CD14-positive monocyte (primary cell): ENCODE results near the gene HHIP. TPM values are rescaled to one million over a fixed set of nuclear protein-coding genes. Genes with fewer than 3 reads are reported as not detected.

Experiments used
- DNase-seq, 3 donors: peaks; one replicate each; pipeline ENCODE4 v3.0.0-alpha.2; 2011 to 2022
- H2AFZ ChIP-seq: 2 replicates; pipeline ENCODE4 v1.6.0; 2012; ENCODE audit warnings: mild to moderate bottlenecking, low read depth, low read length, inconsistent platforms; ENCODE audit not compliant: insufficient read depth, poor library complexity, severe bottlenecking
- H3K27ac ChIP-seq, 2 donors: 1 replicate in 1 of 2; 2 replicates in 1 of 2; pipeline ENCODE4 v1.5.1; 2012 to 2013; ENCODE audit warnings: low read length in 2 of 2, control low read depth in 1 of 2, inconsistent platforms in 1 of 2, low read depth in 1 of 2, mild to moderate bottlenecking in 1 of 2
- H3K27me3 ChIP-seq, 2 donors: one replicate each; pipeline versions ENCODE4 v1.6.0 to v1.6.1; 2011 to 2013; ENCODE audit warnings: low read length in 2 of 2; ENCODE audit not compliant: control insufficient read depth in 2 of 2, insufficient read depth in 2 of 2
- H3K36me3 ChIP-seq, 2 donors: replicated peaks in 1 of 2; 1 replicate in 1 of 2; 2 replicates in 1 of 2; pipeline versions ENCODE4 v1.5.1 to v1.6.1; 2012 to 2013; ENCODE audit warnings: low read length in 2 of 2, control low read depth in 1 of 2, inconsistent platforms in 1 of 2, mild to moderate bottlenecking in 1 of 2; ENCODE audit not compliant: insufficient read depth in 2 of 2, control insufficient read depth in 1 of 2
- H3K4me1 ChIP-seq, 2 donors: 1 replicate in 1 of 2; 2 replicates in 1 of 2; pipeline versions ENCODE4 v1.5.1 to v1.6.1; 2012 to 2013; ENCODE audit warnings: low read length in 2 of 2, control low read depth in 1 of 2, inconsistent platforms in 1 of 2, mild to moderate bottlenecking in 1 of 2, moderate library complexity in 1 of 2; ENCODE audit not compliant: insufficient read depth in 2 of 2, control insufficient read depth in 1 of 2
- H3K4me2 ChIP-seq: replicated peaks from 2 replicates; pipeline ENCODE3; 2012; ENCODE audit warnings: low read length, moderate library complexity, mild to moderate bottlenecking; ENCODE audit not compliant: poor library complexity, severe bottlenecking; ENCODE audit errors: extremely low read depth
- H3K4me3 ChIP-seq, 3 experiments: fragments of 200-600 bp in 1 of 3; sonication (generic) in 1 of 3; replicated peaks in 1 of 3; 1 replicate in 2 of 3; 2 replicates in 1 of 3; pipeline ENCODE4 v1.5.1; 2011 to 2013; ENCODE audit warnings: low read length in 3 of 3, mild to moderate bottlenecking in 3 of 3, control low read depth in 2 of 3, low read depth in 2 of 3, inconsistent platforms in 1 of 3, moderate library complexity in 1 of 3
- H3K79me2 ChIP-seq: 2 replicates; pipeline ENCODE4 v1.6.0; 2012; ENCODE audit warnings: mild to moderate bottlenecking, control low read depth, inconsistent platforms, low read length, moderate library complexity; ENCODE audit not compliant: insufficient read depth
- H3K9ac ChIP-seq: 2 replicates; pipeline ENCODE4 v1.6.0; 2017; ENCODE audit warnings: low read length, mild to moderate bottlenecking; ENCODE audit not compliant: insufficient read depth, poor library complexity, severe bottlenecking
- H3K9me3 ChIP-seq, 2 donors: replicated peaks in 1 of 2; 1 replicate in 1 of 2; 2 replicates in 1 of 2; pipeline versions ENCODE4 v1.5.1 to v1.6.1; 2012 to 2013; ENCODE audit warnings: low read length in 2 of 2, control low read depth in 1 of 2; ENCODE audit not compliant: control insufficient read depth in 1 of 2, insufficient read depth in 1 of 2
- H4K20me1 ChIP-seq: 2 replicates; pipeline ENCODE4 v1.6.0; 2012; ENCODE audit warnings: mild to moderate bottlenecking, low read length, control low read depth, moderate library complexity; ENCODE audit not compliant: insufficient read depth
- H3K27ac Mint-ChIP-seq, 7 donors: one replicate each; pipeline ENCODE4 v1.8.0; 2020; ENCODE audit warnings: mild to moderate bottlenecking in 7 of 7, mixed read lengths in 7 of 7, moderate library complexity in 6 of 7, inconsistent platforms in 2 of 7
- H3K27me3 Mint-ChIP-seq, 3 donors: one replicate each; pipeline ENCODE4 v1.8.0; 2021 to 2022; ENCODE audit warnings: low read depth in 3 of 3, mild to moderate bottlenecking in 3 of 3, mixed read lengths in 3 of 3, moderate library complexity in 3 of 3, inconsistent platforms in 1 of 3
- H3K36me3 Mint-ChIP-seq, 2 donors: one replicate each; pipeline ENCODE4 v1.8.0; 2020; ENCODE audit warnings: mixed read lengths in 2 of 2, inconsistent platforms in 1 of 2, mild to moderate bottlenecking in 1 of 2
- H3K4me1 Mint-ChIP-seq: one replicate; pipeline ENCODE4 v1.8.0; 2020; ENCODE audit warnings: mild to moderate bottlenecking, mixed read lengths
- H3K4me3 Mint-ChIP-seq, 2 donors: one replicate each; pipeline ENCODE4 v1.8.0; 2020; ENCODE audit warnings: mild to moderate bottlenecking in 2 of 2, mixed read lengths in 2 of 2, moderate library complexity in 1 of 2
- H3K9me3 Mint-ChIP-seq, 7 donors: one replicate each; pipeline ENCODE4 v1.8.0; 2020 to 2022; ENCODE audit warnings: mixed read lengths in 7 of 7, mild to moderate bottlenecking in 6 of 7, moderate library complexity in 6 of 7, inconsistent platforms in 2 of 7
- CTCF ChIP-seq: fragments of 200-600 bp; IDR thresholded peaks from one replicate; pipeline ENCODE4 v1.8.0; 2022; ENCODE audit warnings: antibody characterized with exemption, mild to moderate bottlenecking
- WGBS: methylation state at CpG from one replicate; pipeline ENCODE4 v1.1.5; 2013; ENCODE audit warnings: missing lambda C conversion rate; ENCODE audit not compliant: insufficient coverage; 5-methylcytosine and 5-hydroxymethylcytosine counted together
- intact Hi-C, 2 donors: fragments of 100-400 bp; cut with micrococcal nuclease; formaldehyde crosslinking; loops; one replicate each; pipeline versions ENCODE4 v1.15.0 to v1.15.1; 2023
- polyA plus RNA-seq, 3 donors: library from polyadenylated mRNA; depleted of rRNA in 1 of 3; unstranded in 2 of 3; stranded (reverse) in 1 of 3; fragments of 300-500 nt in 2 of 3; fragments of >200 nt in 1 of 3; fragmentation: Illumina TruSeq in 2 of 3; gene quantifications; 1 replicate in 2 of 3; 2 replicates in 1 of 3; pipeline ENCODE4 v1.2.3, GENCODE V29; 2012 to 2021

Gene HHIP
- polyA plus RNA-seq, 3 donors: not detected

- intact Hi-C loops: no loop called here
- peaks cover 0 to 1% (median 0%) of the 10 kb centered on the region in 3 donors for H3K27me3 Mint-ChIP-seq
- H3K9me3 Mint-ChIP-seq: no peaks in the 10 kb centered on the region
- H3K9me3 ChIP-seq: no peaks in the 10 kb centered on the region
- H3K27me3 ChIP-seq: no peaks in the 10 kb centered on the region
- no peaks in the 10 kb centered on the region for H4K20me1 ChIP-seq
- no peaks in the 10 kb centered on the region for H3K79me2 ChIP-seq
- H3K27ac Mint-ChIP-seq: no peak overlapping the region
- H3K4me3 ChIP-seq: no peak overlapping the region
- no peak overlapping the region for H3K4me3 Mint-ChIP-seq
- no peaks in the 10 kb centered on the region for H3K4me1 ChIP-seq
- WGBS: no CpG with 5 or more reads among the region's 1 CpG
- TF ChIP-seq CTCF: no peak
- H3K4me2 ChIP-seq: no peak overlapping the region
- no peak overlapping the region for H3K27ac ChIP-seq
- H3K36me3 Mint-ChIP-seq: no peaks in the 10 kb centered on the region
- no peaks in the 10 kb centered on the region for H3K4me1 Mint-ChIP-seq
- H3K36me3 ChIP-seq: no peaks in the 10 kb centered on the region
- no peak for DNase-seq
- no peak overlapping the region for H2AFZ ChIP-seq
- no peak overlapping the region for H3K9ac ChIP-seq
Observed at GRCh38 chr4:144658903-144659302, 12.9 kb downstream of the HHIP start.

DNA sequence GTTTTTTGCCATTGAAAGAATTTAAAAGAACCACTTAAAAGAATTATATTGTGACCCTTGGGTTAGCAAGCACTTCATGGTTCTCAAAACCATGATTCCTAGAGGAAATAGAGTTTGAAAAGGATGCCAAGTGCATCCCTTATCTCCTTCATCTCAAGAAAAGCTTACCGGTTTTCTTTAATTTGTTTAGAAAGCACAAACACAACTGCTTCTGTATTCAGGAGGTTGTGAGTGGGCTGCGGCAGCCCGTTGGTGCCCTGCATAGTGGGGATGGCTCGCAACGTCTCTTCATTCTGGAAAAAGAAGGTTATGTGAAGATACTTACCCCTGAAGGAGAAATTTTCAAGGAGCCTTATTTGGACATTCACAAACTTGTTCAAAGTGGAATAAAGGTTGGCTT, 13.5 kb downstream of the HHIP start:
- H3K27me3 Mint-ChIP-seq: peaks cover 0 to 1% (median 0%) of the 10 kb centered on the region in 3 donors
- no CpG with 5 or more reads among the region's 5 CpGs for WGBS
- TF ChIP-seq CTCF: no peak
- H3K27me3 ChIP-seq: no peaks in the 10 kb centered on the region
- H3K36me3 ChIP-seq: no peaks in the 10 kb centered on the region
- H4K20me1 ChIP-seq: no peaks in the 10 kb centered on the region
- no peaks in the 10 kb centered on the region for H3K36me3 Mint-ChIP-seq
- DNase-seq: no peak
- no peak overlapping the region for H3K9ac ChIP-seq
- no peak overlapping the region for H3K27ac Mint-ChIP-seq
- no peaks in the 10 kb centered on the region for H3K9me3 ChIP-seq
- no peaks in the 10 kb centered on the region for H3K79me2 ChIP-seq
- no peak overlapping the region for H3K4me3 ChIP-seq
- H3K4me1 Mint-ChIP-seq: no peaks in the 10 kb centered on the region
- H3K9me3 Mint-ChIP-seq: no peaks in the 10 kb centered on the region
- H3K4me3 Mint-ChIP-seq: no peak overlapping the region
- no peak overlapping the region for H2AFZ ChIP-seq
- H3K27ac ChIP-seq: no peak overlapping the region
- H3K4me1 ChIP-seq: no peaks in the 10 kb centered on the region
- no peak overlapping the region for H3K4me2 ChIP-seq
- intact Hi-C loops: no loop called here
